Astrocyte of the spinal cord (primary cell): ENCODE results near the gene RALA.
"Not testable (repeated sequence)": the region's sequence is repeated elsewhere in the genome, so short reads cannot be mapped to it uniquely, and the experiment has no call there.

Experiments used
- DNase-seq: peaks from one replicate; pipeline ENCODE4 v3.0.0; 2011; ENCODE audit warnings: low read depth, low spot score
- H3K4me3 ChIP-seq: 2 replicates; pipeline ENCODE4 v1.5.1; 2011; ENCODE audit warnings: low read depth, mild to moderate bottlenecking, low read length, moderate library complexity
- in situ Hi-C: cut with HindIII; loops from 2 replicates; pipeline ENCODE4 v1.10.0; 2017; ENCODE audit warnings: low sequenced_read_pairs
- TF ChIP-seq, protein P1 (sequence below): IDR thresholded peaks from 2 replicates; pipeline ENCODE4 v1.5.1; 2012; ENCODE audit warnings: low read depth, mild to moderate bottlenecking, low read length, inconsistent platforms

The RALA gene

DNA sequence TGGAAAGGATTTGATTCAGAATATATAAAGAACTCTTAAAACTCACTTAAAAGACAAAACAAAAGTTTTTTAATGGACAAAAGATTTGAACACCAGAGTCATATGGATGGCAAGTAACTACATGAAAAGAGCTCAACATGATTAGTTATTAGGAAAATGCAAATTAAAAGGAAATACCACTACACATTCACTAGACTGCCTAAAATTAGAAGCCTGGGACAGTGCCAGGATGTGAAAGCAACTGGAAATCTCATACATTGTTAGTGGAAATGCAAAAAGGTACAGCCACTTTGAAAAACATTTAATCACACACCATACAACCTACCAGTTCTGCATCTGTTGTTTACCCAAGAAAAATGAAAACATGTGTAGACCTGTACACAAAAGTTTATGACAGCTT is 48.8 kb downstream of the RALA start:
- H3K4me3 ChIP-seq: no peak overlapping the region
- no peak for DNase-seq
- in situ Hi-C loops: no loop called here
- TF ChIP-seq, protein P1, sequence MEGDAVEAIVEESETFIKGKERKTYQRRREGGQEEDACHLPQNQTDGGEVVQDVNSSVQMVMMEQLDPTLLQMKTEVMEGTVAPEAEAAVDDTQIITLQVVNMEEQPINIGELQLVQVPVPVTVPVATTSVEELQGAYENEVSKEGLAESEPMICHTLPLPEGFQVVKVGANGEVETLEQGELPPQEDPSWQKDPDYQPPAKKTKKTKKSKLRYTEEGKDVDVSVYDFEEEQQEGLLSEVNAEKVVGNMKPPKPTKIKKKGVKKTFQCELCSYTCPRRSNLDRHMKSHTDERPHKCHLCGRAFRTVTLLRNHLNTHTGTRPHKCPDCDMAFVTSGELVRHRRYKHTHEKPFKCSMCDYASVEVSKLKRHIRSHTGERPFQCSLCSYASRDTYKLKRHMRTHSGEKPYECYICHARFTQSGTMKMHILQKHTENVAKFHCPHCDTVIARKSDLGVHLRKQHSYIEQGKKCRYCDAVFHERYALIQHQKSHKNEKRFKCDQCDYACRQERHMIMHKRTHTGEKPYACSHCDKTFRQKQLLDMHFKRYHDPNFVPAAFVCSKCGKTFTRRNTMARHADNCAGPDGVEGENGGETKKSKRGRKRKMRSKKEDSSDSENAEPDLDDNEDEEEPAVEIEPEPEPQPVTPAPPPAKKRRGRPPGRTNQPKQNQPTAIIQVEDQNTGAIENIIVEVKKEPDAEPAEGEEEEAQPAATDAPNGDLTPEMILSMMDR: no peak

DNA sequence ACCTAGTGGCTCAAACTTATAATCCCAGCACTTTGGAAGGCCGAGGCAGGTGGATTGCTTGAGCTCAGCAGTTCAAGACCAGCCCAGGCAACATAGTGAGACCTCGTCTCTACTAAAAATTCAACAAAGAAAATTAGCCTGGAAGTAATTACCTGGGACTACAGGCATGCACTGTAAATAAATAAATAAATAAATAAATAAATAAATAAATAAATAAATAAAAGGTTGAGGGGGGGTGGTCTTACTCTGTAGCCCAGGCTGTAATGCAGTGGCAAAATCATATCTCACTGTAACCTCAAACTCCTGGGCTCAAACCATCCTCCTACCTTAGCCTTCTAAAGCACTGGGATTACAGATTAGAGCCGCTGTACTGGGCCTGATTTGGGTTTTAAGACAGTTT is 50.5 kb downstream of the RALA start:
- TF ChIP-seq, protein P1: no peak
- no peak overlapping the region for H3K4me3 ChIP-seq
- no peak for DNase-seq
- in situ Hi-C loops: no loop called here

DNA sequence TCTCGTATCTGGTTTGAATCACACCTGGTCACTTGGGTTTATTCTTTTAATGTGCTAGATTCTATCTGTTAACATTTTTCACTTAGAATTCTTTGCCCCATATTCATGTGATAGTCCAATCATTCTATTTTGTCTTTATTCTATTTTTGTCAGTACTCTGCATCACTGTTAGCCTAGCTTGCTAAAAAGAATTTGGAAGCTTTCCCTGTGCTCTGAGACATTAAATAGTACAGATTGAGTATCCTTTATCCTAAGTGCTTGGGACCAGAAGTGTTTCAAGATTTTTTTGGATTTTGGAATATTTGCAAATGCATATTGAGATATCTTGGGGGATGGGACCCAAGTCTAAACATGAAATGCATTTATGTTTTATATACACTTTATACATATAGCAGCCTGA is 51.0 kb downstream of the RALA start:
- in situ Hi-C loops: no loop called here
- TF ChIP-seq, protein P1: no peak
- no peak overlapping the region for H3K4me3 ChIP-seq
- DNase-seq: no peak

DNA sequence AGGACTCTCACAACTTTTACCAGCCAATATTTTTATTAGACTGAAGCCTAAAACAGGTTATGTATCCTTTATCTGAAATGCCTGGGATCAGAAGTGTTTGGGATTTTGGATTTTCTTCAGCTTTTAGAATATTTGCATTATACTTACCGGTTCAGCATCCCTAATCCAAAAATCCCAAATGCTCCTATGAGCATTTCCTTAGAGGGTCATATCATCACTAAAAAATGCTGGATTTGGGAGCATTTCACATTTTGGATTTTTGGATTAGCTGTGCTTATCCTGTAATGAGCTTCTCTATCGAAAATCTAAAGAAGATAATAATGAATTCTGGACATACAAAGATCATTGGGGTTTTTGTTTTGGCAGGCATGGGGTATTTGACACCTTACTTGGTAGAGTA is 53.0 kb downstream of the RALA start:
- no peak for DNase-seq
- no peak overlapping the region for H3K4me3 ChIP-seq
- TF ChIP-seq, protein P1: no peak
- in situ Hi-C loops: no loop called here

DNA sequence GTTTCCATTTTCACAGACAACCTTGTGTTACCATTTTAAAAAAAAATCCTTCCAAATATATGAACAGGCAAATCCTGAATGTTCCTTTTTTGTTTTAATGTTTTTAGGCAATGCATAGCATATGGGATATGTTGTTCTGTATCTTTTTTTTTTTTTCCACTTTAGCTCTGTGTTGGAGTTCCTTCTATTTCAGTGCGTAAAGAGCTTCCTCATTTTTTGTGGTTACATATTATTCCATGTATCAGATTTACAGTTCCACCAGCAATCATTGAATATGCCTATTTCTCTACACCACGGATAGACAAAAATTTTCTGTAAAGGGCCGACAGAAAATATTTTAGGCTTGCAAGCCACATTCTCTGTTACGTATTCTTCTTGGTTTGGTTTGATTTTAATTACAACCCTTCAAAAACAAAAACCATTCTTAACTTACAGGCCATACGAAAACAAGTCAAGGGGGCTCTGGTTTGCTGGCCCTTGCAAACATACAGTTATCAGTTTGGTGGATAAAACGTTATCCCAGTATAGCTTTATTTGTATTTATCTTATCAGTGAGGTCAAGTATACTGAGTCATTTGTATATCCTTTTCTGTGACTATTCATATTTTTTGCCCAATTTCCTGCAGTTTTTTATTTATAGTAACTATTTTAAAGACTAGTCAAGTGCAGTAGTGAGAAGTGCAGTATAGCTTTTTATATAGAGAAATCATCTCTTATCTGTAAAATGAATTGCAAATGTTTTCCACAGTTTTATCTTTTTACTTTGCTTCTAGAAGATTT is 55.7 kb downstream of the RALA start:
- DNase-seq: no peak
- H3K4me3 ChIP-seq: no peak overlapping the region
- in situ Hi-C loops: no loop called here
- TF ChIP-seq, protein P1: no peak

GRCh38 chr7:39679874-39680273 is 56.5 kb downstream of the RALA start:
- H3K4me3 ChIP-seq, in situ Hi-C loops, DNase-seq: not testable (repeated sequence)

GRCh38 chr7:39681887-39682441 is 58.6 kb downstream of the RALA start:
- in situ Hi-C loops: no loop called here
- TF ChIP-seq, protein P1: no peak
- no peak for DNase-seq
- no peak overlapping the region for H3K4me3 ChIP-seq
